GM12892 (cell line): Measurements from ENCODE around the gene ADAT3.

Source experiments
- POLR2A ChIP-seq: IDR thresholded peaks from 2 replicates; pipeline ENCODE4 v1.6.1; 2011; ENCODE audit warnings: low read depth, low read length, control low read depth
- POLR2AphosphoS5 ChIP-seq: IDR thresholded peaks from 2 replicates; pipeline ENCODE4 v1.6.1; 2011; ENCODE audit warnings: low read depth, low read length, control low read depth

DNA sequence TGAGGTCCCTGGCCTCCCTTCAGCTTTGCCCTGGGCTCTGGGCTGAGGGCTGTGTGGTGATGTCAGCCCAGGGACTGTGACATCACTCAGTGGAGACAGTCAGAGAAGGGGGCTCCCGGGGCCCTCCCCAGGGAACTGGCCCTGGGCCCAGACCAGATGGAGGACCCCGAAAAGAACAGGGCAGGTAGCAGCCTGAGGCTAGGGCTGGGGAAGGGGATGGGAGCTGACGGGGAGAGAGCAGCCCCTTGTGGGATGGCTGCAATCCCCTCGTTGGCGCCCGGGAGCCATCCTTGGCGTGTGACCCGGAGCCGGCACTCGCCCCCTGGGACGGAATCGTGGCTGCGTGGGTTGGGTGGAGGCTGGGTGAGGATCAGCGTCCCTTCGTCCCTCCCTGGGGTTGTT is 49.3 kb downstream of the ADAT3 start:
- no peak for TF ChIP-seq POLR2A
- no peak for TF ChIP-seq POLR2AphosphoS5
